Right lobe of liver (tissue), 6 donors: ENCODE measurements around the gene PRSS8. TPM values are rescaled to one million over a fixed set of nuclear protein-coding genes. Genes with fewer than 3 reads are reported as not detected.

Experiments
- ATAC-seq, 4 donors: fragments of 200-7000 bp; cut with Tn5 transposase; one replicate each; pipeline ENCODE4 v1.9.1; 2020; ENCODE audit warnings: mild to moderate bottlenecking in 4 of 4, moderate library complexity in 4 of 4
- DNase-seq, 3 donors: peaks; one replicate each; pipeline ENCODE4 v3.0.0-alpha.2; 2020
- H3K27ac ChIP-seq, 3 donors: fragments of 200-600 bp; one replicate each; pipeline ENCODE4 v1.8.0; 2022
- H3K27me3 ChIP-seq, 2 donors: fragments of 200-600 bp; one replicate each; pipeline ENCODE4 v1.8.0; 2022
- H3K36me3 ChIP-seq, 4 donors: fragments of 200-600 bp; sonication (generic) in 1 of 4; one replicate each; pipeline versions ENCODE4 v1.5.1 to v1.8.0; 2017 to 2022; ENCODE audit warnings: control low read depth in 1 of 4
- H3K4me1 ChIP-seq, 4 donors: fragments of 200-600 bp; sonication (generic) in 1 of 4; one replicate each; pipeline versions ENCODE4 v1.5.1 to v1.8.0; 2017 to 2022; ENCODE audit warnings: control low read depth in 1 of 4
- H3K4me3 ChIP-seq, 3 donors: fragments of 200-600 bp; one replicate each; pipeline ENCODE4 v1.8.0; 2022
- H3K9me3 ChIP-seq, 4 donors: fragments of 200-600 bp; sonication (generic) in 1 of 4; one replicate each; pipeline versions ENCODE4 v1.5.1 to v1.8.0; 2017 to 2022; ENCODE audit warnings: control low read depth in 1 of 4
- CTCF ChIP-seq, 4 donors: fragments of 200-600 bp in 3 of 4; fragments of 450-650 bp in 1 of 4; IDR thresholded peaks; one replicate each; pipeline versions ENCODE4 v1.5.1 to v1.8.0; 2016 to 2022; ENCODE audit warnings: antibody characterized with exemption in 4 of 4, mild to moderate bottlenecking in 2 of 4
- POLR2A ChIP-seq: fragments of 450-650 bp; IDR thresholded peaks from one replicate; pipeline ENCODE4 v1.6.1; 2017; ENCODE audit warnings: antibody characterized with exemption, mild to moderate bottlenecking
- WGBS: methylation state at CpG from one replicate; pipeline ENCODE4 v1.1.6; 2018; ENCODE audit warnings: low coverage, low lambda C conversion rate; ENCODE audit not compliant: insufficient coverage; ENCODE audit errors: missing lambda C conversion rate; 5-methylcytosine and 5-hydroxymethylcytosine counted together
- intact Hi-C, 2 donors: fragments of 100-400 bp; cut with DNase I; formaldehyde crosslinking; loops; one replicate each; pipeline versions ENCODE4 v1.11.2 to v1.14.1; 2022
- total RNA-seq, 6 experiments: library from RNA; depleted of rRNA in 2 of 6; stranded (reverse); fragments of >200 nt in 2 of 6; fragmentation: NEBNext Ultra II Directional in 3 of 6; extraction: Animal tissue kit (Norgen Biotek cat#: 25700) in 3 of 6; gene quantifications; one replicate each; pipeline versions ENCODE4 v1.1.0 to v1.2.4, GENCODE V29; 2016 to 2023
- donor health status: DM: no; HTN: yes; CAD: no.
- donor health status: DM: no; HTN: no; CAD: no.
- donor health status: DM: no; HTN: no; CAD: no.
- donor health status: DM: no; HTN: yes; CAD: no.
- donor health status: DM: no; HTN: yes; CAD: no.

PRSS8 gene
- total RNA-seq, 6 experiments from 2014 or later: 5.6 to 20.0 (median 13.1) TPM

GRCh38 chr16:31114468-31114867 is 21.1 kb downstream of the PRSS8 start:
- ATAC-seq: no peak
- Histone ChIP-seq H3K36me3 (peaks cover 0 to 14% (median 1%) of the 10 kb centered on the region in 4 donors), H3K4me3 (peak overlapping the region in 1 of 3 donors; percentile 3), H3K27me3 (no peaks in the 10 kb centered on the region), H3K27ac (peak overlapping the region in 2 of 3 donors; percentile 62 to 74), H3K9me3 (no peaks in the 10 kb centered on the region), H3K4me1 (peaks cover 0 to 70% (median 28%) of the 10 kb centered on the region in 4 donors)
- TF ChIP-seq CTCF (IDR thresholded peaks at IDR 0.05) (no peak), POLR2A (no peak)
- intact Hi-C loops: no loop called here
- DNase-seq: no peak
- WGBS: 51% methylated on average over 8 of the region's 8 CpGs

- TF ChIP-seq POLR2A (no peak), CTCF (IDR thresholded peaks at IDR 0.05) (no peak)
- peaks cover 0 to 72% (median 23%) of the 10 kb centered on the region in 4 donors for H3K4me1 ChIP-seq
- peak; percentile 18 to 31 (median 29) for ATAC-seq
- peak overlapping the region in 2 of 3 donors; percentile 3 to 4 for H3K4me3 ChIP-seq
- peak overlapping the region; percentile 62 to 74 (median 70) for H3K27ac ChIP-seq
- peaks cover 0 to 14% (median 1%) of the 10 kb centered on the region in 4 donors for H3K36me3 ChIP-seq
- no peaks in the 10 kb centered on the region for H3K9me3 ChIP-seq
- intact Hi-C loops: no loop called here
- peak in 1 of 3 donors; percentile 51 for DNase-seq
- H3K27me3 ChIP-seq: no peaks in the 10 kb centered on the region
- WGBS: 47% methylated on average over 4 of the region's 5 CpGs
Observed at GRCh38 chr16:31113121-31114120, 22.1 kb downstream of the PRSS8 start.

GRCh38 chr16:31112711-31113110 is 22.8 kb downstream of the PRSS8 start:
- intact Hi-C loops: no loop called here
- Histone ChIP-seq H3K36me3 (peaks cover 0 to 14% (median 1%) of the 10 kb centered on the region in 4 donors), H3K27me3 (no peaks in the 10 kb centered on the region), H3K9me3 (no peaks in the 10 kb centered on the region), H3K27ac (peak overlapping the region; percentile 62 to 74 (median 70)), H3K4me1 (peaks cover 0 to 69% (median 22%) of the 10 kb centered on the region in 4 donors), H3K4me3 (no peak overlapping the region)
- WGBS: 43% methylated on average over 2 of the region's 2 CpGs
- TF ChIP-seq CTCF (IDR thresholded peaks at IDR 0.05) (no peak), POLR2A (no peak)
- ATAC-seq (peak in 1 of 4 donors; percentile 0), DNase-seq (no peak)

DNA sequence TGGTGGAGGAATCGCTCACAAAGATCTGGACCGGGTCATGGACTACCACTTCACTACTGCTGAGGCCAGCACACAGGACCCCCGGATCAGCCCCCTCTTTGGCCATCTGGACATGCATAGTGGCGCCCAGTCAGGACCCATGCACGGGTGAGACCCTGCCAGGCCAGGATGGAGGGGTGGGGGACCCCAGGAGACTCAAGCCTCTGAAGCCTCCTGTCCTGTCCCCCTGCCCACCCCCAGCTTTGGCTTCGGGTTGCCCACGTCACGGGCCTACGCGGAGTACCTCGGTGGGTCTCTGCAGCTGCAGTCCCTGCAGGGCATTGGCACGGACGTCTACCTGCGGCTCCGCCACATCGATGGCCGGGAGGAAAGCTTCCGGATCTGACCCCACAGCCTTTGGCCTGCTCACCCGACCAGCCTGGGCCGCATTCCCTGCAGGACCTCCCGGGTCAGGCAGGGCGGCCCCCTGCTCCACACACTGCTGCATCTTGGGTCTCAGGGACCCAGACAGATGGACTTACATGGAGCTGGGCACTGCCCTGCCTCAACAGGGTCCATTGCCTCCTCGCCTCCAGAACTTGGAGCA is 23.6 kb downstream of the PRSS8 start:
- no peaks in the 10 kb centered on the region for H3K9me3 ChIP-seq
- H3K36me3 ChIP-seq: peaks cover 0 to 14% (median 1%) of the 10 kb centered on the region in 4 donors
- DNase-seq: no peak
- WGBS: 100% methylated on average over 2 of the region's 23 CpGs
- no peak for ATAC-seq
- H3K4me3 ChIP-seq: no peak overlapping the region
- H3K4me1 ChIP-seq: peaks cover 0 to 69% (median 22%) of the 10 kb centered on the region in 4 donors
- TF ChIP-seq CTCF (IDR thresholded peaks at IDR 0.05) (no peak), POLR2A (no peak)
- intact Hi-C loops: no loop called here
- peak overlapping the region in 2 of 3 donors; percentile 62 to 74 for H3K27ac ChIP-seq
- H3K27me3 ChIP-seq: no peaks in the 10 kb centered on the region
